ENCODE measurements around the gene TMCO2. TPM values are rescaled to one million over a fixed set of nuclear protein-coding genes. Genes with fewer than 3 reads are reported as not detected.

The TMCO2 gene
- total RNA-seq, 1 donor from 2014 or later: not detected

GRCh38 chr1:40221977-40222772 lies 25.6 kb upstream of the TMCO2 start:
- no peak overlapping the region for H3K27ac ChIP-seq
- no peak for ATAC-seq
- TF ChIP-seq CTCF (IDR thresholded peaks at IDR 0.05): no peak
- no peaks in the 10 kb centered on the region for H3K9me3 ChIP-seq
- intact Hi-C loops (cut with DNase I): no loop called here
- DNase-seq: no peak
- H3K4me1 ChIP-seq: no peaks in the 10 kb centered on the region
- H3K27me3 ChIP-seq: no peaks in the 10 kb centered on the region
- no peak overlapping the region for H3K4me3 ChIP-seq
- peaks cover 33% of the 10 kb centered on the region for H3K36me3 ChIP-seq

- DNase-seq: no peak
- Histone ChIP-seq H3K27me3 (no peaks in the 10 kb centered on the region), H3K36me3 (peaks cover 31% of the 10 kb centered on the region), H3K4me1 (no peaks in the 10 kb centered on the region), H3K9me3 (no peaks in the 10 kb centered on the region), H3K27ac (no peak overlapping the region), H3K4me3 (no peak overlapping the region)
- intact Hi-C loops (cut with DNase I): no loop called here
- TF ChIP-seq CTCF (IDR thresholded peaks at IDR 0.05): no peak
- no peak for ATAC-seq
Observed at GRCh38 chr1:40224040-40224439, 23.7 kb upstream of the TMCO2 start.

- intact Hi-C loops (cut with DNase I): no loop called here
- H3K27ac ChIP-seq: no peak overlapping the region
- no peaks in the 10 kb centered on the region for H3K4me1 ChIP-seq
- H3K9me3 ChIP-seq: no peaks in the 10 kb centered on the region
- no peak overlapping the region for H3K4me3 ChIP-seq
- no peaks in the 10 kb centered on the region for H3K27me3 ChIP-seq
- no peak for ATAC-seq
- peaks cover 42% of the 10 kb centered on the region for H3K36me3 ChIP-seq
- TF ChIP-seq CTCF (IDR thresholded peaks at IDR 0.05): no peak
- no peak for DNase-seq
Observed at GRCh38 chr1:40226192-40226591, 21.5 kb upstream of the TMCO2 start.

GRCh38 chr1:40232444-40232843 lies 15.3 kb upstream of the TMCO2 start:
- no peak for DNase-seq

GRCh38 chr1:40239626-40240025 lies 8.1 kb upstream of the TMCO2 start:
- Histone ChIP-seq H3K4me1 (no peaks in the 10 kb centered on the region), H3K27ac (no peak overlapping the region), H3K9me3 (no peaks in the 10 kb centered on the region), H3K27me3 (no peaks in the 10 kb centered on the region), H3K36me3 (peaks cover 47% of the 10 kb centered on the region), H3K4me3 (no peak overlapping the region)
- TF ChIP-seq CTCF (IDR thresholded peaks at IDR 0.05): no peak
- intact Hi-C loops (cut with DNase I): no loop called here
- ATAC-seq (no peak), DNase-seq (no peak)

More at GRCh38 chr1:40232444-40232843, 15.3 kb upstream of the TMCO2 start:
- Histone ChIP-seq H3K36me3 (peaks cover 72% of the 10 kb centered on the region), H3K4me1 (no peaks in the 10 kb centered on the region), H3K27ac (no peak overlapping the region), H3K27me3 (no peaks in the 10 kb centered on the region), H3K4me3 (no peak overlapping the region), H3K9me3 (no peaks in the 10 kb centered on the region)
- intact Hi-C loops (cut with DNase I): no loop called here
- TF ChIP-seq CTCF (IDR thresholded peaks at IDR 0.05): no peak
- ATAC-seq: no peak

Data from upper lobe of right lung (tissue), 1 donor.